HG03460 (cell line): ENCODE data around the gene CFAP161.

Source experiments
- ATAC-seq: cut with Tn5 transposase; IDR thresholded peaks from one replicate; pipeline ENCODE4 v1.9.1; 2021; ENCODE audit not compliant: unreplicated experiment

The CFAP161 gene

GRCh38 chr15:81182031-81182755, 48.1 kb downstream of the CFAP161 start:
- ATAC-seq = no peak

- no peak for ATAC-seq
These were observed 48.8 kb downstream of the CFAP161 start for GRCh38 chr15:81182756-81183438.

DNA sequence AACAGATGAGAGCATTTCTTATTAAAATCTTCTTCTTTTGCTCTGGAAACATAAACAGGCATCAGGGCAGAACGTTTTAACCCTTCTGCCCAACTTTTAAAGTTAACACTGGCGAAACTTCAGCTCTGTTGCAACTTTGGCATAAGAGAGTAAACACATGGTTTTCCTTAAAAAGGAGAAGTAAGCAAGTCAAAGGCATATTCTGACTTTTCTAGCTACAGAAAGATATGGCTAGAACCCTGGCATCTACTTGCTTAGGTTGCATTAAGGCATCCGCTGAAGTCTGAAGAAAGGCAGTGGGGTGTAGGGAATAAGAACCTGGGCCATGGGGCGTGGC, 49.3 kb downstream of the CFAP161 start:
- no peak for ATAC-seq

- no peak for ATAC-seq
These were observed 50.1 kb downstream of the CFAP161 start for GRCh38 chr15:81184188-81184587.

GRCh38 chr15:81185631-81186295, 51.7 kb downstream of the CFAP161 start:
- no peak for ATAC-seq

- no peak for ATAC-seq
These were observed 54.3 kb downstream of the CFAP161 start for GRCh38 chr15:81188354-81188753.

- ATAC-seq = no peak
These were observed 55.7 kb downstream of the CFAP161 start for GRCh38 chr15:81189583-81190283.

DNA sequence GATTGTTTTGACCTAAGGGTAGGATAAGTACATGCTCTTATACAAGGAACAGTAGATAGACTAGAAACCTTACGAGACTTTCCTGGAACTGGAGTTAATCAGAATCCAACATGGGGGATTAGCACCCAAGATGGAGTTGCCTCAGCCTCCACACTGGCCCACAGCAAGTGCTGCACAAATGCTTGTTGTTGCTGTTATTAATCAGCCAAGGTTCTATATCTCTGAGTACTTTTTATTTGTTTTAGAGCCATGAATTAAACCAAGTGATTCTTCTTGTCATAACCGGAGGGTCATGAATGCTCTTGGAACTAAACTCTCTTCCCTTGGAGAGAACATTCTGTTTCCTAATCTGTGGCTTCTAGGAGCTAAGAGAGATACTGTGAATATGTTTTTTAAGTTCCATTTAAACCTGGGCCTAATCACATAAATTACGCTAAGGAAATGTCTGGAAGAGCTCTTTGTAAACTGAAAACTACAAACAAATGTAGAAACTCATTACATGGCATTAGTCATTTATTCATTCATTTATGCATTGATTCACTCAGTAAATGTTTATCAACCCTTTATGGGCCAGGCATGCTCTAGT, 56.9 kb downstream of the CFAP161 start:
- no peak for ATAC-seq

DNA sequence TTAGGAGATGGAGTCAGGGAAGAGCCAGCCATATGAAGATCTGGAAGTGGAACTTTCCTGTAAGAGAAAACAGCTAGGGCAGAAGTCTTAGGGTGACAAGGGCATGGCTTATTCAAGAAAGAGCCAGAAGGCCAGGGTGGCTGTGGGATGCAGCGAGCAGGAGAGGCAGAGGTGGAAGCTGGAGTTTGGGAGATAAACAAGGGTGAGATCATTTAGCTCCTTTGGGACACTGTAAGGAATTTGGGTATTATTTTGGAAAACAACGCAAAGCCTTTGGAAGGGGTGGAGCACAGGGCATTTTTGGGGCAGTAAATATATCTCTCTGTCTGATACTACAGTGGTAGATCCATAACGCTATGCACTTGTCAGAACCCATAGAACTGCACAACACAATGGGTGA, 57.6 kb downstream of the CFAP161 start:
- no peak for ATAC-seq

GRCh38 chr15:81194723-81195122, 60.7 kb downstream of the CFAP161 start:
- ATAC-seq = no peak

DNA sequence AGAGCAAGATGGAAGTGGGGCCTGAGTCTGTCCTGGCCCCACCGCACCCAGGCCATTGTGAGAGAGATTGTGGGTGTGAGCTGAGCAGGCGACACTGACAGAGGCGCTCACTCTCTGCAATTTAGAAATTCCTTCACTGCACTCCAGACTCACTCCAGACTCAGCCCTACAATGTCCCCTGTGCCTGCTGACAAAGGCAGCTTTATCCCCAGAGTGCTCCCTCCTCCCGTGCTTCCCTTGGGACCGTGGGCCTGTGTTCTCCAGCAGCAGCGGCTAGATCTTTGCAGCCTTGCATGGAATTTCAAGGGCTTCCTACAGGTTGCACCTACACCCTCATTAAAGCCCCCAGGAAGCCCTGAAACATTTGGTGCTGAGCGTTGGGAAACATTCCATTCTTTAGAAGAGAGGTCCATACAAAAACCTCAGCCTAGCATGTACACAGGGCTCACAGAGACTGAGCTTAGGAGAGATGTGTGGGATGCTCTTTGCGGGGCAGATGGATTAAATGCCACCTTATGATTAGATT, 61.3 kb downstream of the CFAP161 start:
- no peak for ATAC-seq

GRCh38 chr15:81196576-81197254, 62.6 kb downstream of the CFAP161 start, which contains the start of gene IL16:
IL16 (plus strand) TSS chr15:81196879; CDS start chr15:81225400, 28,521 bp downstream.
- no peak for ATAC-seq

GRCh38 chr15:81197255-81197630, 63.2 kb downstream of the CFAP161 start:
- no peak for ATAC-seq

DNA sequence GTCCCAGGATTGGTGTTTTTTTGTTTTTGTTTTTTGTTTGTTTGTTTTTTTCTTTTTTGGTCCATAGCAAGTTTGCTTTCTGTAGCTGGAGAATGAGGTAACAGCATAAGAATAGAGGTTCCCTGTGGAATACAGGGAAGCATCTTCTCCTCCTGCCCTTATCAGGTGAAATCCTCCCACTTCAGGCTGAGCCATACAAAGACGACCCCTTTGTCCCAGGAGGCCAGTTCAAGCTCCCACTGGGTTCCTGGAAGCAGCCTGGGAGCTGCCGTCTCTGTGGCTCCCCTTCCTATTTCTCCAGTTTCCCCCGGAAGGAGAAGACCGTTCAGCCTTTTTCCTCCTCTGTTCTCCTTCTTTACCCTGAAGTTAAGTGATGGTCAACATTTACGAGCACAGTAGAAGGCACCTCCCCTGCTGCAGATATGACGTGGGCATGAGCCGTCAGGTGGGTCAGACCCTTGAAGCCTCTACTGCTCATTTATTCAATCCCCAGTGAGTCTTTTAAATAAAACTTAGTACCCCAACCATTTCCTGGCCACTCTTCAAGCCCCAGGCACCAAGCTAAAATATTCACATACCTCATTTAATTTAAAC, 63.7 kb downstream of the CFAP161 start:
- no peak for ATAC-seq
